ENCODE data around the gene FAM131B. TPM values are rescaled to one million over a fixed set of nuclear protein-coding genes. Genes with fewer than 3 reads are reported as not detected.

FAM131B gene
- total RNA-seq, 2 donors from 2014 or later = 1.9 to 3.6 TPM

DNA sequence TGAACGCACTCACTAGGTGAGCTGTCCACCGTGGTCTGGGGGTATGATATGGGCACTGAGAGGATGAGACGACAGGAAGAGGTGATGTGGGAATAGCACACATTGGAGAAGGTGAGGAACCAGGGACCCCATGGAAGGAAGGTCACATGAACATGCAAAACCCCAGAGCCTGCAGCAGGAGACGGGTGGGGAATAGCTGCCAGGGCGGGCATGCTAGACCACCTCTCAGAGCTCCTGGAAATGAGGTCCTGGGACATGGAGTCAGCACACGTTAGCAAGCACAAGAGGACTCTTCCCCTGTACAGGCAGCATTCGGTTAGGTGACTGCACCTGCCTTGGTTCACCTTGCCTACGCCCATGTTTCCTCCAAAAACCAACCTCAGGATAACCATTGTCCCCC, 8.1 kb downstream of the FAM131B start:
- DNase-seq = no peak
- WGBS, 2 experiments (ENCODE audit: insufficient coverage in 1 of 2, insufficient read length in 1 of 2) = 91% methylated on average over 5 to 8 of the region's 8 CpGs
- no peaks in the 10 kb centered on the region for H3K9me3 ChIP-seq (ENCODE audit: control insufficient read depth, low read length)
- H3K4me3 Mint-ChIP-seq = no peak overlapping the region
- H3K36me3 ChIP-seq (ENCODE audit: control insufficient read depth, insufficient read depth, low read length) = no peaks in the 10 kb centered on the region
- H3K4me1 ChIP-seq (ENCODE audit: control insufficient read depth, insufficient read depth, low read length) = no peaks in the 10 kb centered on the region
- H3K36me3 Mint-ChIP-seq (ENCODE audit: low read depth) = no peaks in the 10 kb centered on the region
- no peaks in the 10 kb centered on the region for H3K9me3 Mint-ChIP-seq
- peaks cover 20% of the 10 kb centered on the region for H3K27me3 Mint-ChIP-seq (ENCODE audit: insufficient read depth)
- no peak overlapping the region for H3K4me3 ChIP-seq (ENCODE audit: low read length)
- TF ChIP-seq, protein P1, sequence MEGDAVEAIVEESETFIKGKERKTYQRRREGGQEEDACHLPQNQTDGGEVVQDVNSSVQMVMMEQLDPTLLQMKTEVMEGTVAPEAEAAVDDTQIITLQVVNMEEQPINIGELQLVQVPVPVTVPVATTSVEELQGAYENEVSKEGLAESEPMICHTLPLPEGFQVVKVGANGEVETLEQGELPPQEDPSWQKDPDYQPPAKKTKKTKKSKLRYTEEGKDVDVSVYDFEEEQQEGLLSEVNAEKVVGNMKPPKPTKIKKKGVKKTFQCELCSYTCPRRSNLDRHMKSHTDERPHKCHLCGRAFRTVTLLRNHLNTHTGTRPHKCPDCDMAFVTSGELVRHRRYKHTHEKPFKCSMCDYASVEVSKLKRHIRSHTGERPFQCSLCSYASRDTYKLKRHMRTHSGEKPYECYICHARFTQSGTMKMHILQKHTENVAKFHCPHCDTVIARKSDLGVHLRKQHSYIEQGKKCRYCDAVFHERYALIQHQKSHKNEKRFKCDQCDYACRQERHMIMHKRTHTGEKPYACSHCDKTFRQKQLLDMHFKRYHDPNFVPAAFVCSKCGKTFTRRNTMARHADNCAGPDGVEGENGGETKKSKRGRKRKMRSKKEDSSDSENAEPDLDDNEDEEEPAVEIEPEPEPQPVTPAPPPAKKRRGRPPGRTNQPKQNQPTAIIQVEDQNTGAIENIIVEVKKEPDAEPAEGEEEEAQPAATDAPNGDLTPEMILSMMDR (conservative IDR thresholded peaks at IDR 0.05) = no peak
- no peak overlapping the region for H3K27ac Mint-ChIP-seq
- H3K27ac ChIP-seq (ENCODE audit: low read depth, low read length) = no peak overlapping the region
- H3K9ac ChIP-seq (ENCODE audit: extremely low read depth, low read length, poor library complexity, severe bottlenecking) = no peak overlapping the region
- H3K27me3 ChIP-seq (ENCODE audit: control insufficient read depth, insufficient read depth, low read length, poor library complexity, severe bottlenecking) = peaks cover 2% of the 10 kb centered on the region
- no peaks in the 10 kb centered on the region for H3K4me1 Mint-ChIP-seq

DNA sequence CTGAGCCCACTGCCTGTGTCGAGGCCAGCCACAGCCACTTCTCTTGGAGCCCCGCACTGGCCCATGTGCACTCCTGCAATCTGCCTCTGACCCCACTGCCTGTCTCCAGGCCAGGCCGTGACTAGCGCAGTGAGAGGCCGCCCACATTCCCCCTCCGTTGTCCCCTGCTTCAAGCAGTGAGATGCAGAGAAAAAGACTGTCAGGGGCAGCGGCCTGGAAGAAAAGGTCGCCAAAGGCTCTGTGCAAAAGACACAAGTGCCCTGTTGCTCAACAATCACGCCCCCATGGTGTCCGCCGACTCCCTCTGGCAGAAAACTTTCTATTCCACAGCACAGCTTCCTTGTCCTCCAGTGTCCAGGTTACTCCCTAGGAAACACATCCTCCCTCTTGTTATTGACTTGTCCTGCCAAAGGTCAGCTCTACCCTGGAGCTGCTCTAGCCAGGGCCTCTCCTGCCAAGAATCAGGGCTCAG, 9.9 kb downstream of the FAM131B start:
- 62 to 86% methylated on average over 10 to 11 of the region's 11 CpGs for WGBS, 2 experiments (ENCODE audit: insufficient coverage in 1 of 2, insufficient read length in 1 of 2)
- Histone ChIP-seq H3K4me3 (ENCODE audit: low read length) (no peak overlapping the region), H3K9ac (ENCODE audit: extremely low read depth, low read length, poor library complexity, severe bottlenecking) (no peak overlapping the region), H3K27me3 (ENCODE audit: control insufficient read depth, insufficient read depth, low read length, poor library complexity, severe bottlenecking) (peaks cover 3% of the 10 kb centered on the region), H3K27ac (ENCODE audit: low read depth, low read length) (no peak overlapping the region), H3K9me3 (ENCODE audit: control insufficient read depth, low read length) (no peaks in the 10 kb centered on the region), H3K36me3 (ENCODE audit: control insufficient read depth, insufficient read depth, low read length) (no peaks in the 10 kb centered on the region), H3K4me1 (ENCODE audit: control insufficient read depth, insufficient read depth, low read length) (no peaks in the 10 kb centered on the region)
- Mint-ChIP-seq H3K27me3 (ENCODE audit: insufficient read depth) (peaks cover 24% of the 10 kb centered on the region), H3K9me3 (no peaks in the 10 kb centered on the region), H3K4me1 (no peaks in the 10 kb centered on the region), H3K36me3 (ENCODE audit: low read depth) (no peaks in the 10 kb centered on the region), H3K4me3 (no peak overlapping the region), H3K27ac (no peak overlapping the region)
- TF ChIP-seq, protein P1 (conservative IDR thresholded peaks at IDR 0.05) = no peak
- no peak for DNase-seq

DNA sequence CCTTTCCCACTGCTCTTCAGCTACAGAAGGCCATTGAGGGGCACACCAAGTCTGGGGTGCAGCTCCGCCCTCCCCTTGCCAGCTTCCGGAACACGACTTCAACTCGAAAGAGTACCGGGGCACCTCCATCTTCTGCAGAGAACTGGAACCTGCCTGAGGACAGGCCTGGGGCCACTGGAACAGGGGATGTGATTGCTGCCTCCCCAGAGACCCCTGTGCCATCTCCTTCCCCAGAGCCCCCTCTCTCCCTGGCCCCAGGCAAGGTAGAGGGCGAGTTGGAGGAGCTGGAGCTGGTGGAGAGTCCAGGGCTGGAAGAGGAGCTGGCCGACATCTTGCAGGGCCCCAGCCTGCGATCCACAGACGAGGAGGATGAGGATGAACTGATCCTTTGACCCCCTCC, 10.9 kb downstream of the FAM131B start:
- H3K27ac Mint-ChIP-seq = no peak overlapping the region
- H3K4me1 Mint-ChIP-seq = no peaks in the 10 kb centered on the region
- TF ChIP-seq, protein P1 (conservative IDR thresholded peaks at IDR 0.05) = no peak
- H3K9me3 Mint-ChIP-seq = no peaks in the 10 kb centered on the region
- H3K4me3 Mint-ChIP-seq = no peak overlapping the region
- 90 to 96% methylated on average over 3 to 9 of the region's 9 CpGs for WGBS, 2 experiments (ENCODE audit: insufficient coverage in 1 of 2, insufficient read length in 1 of 2)
- H3K4me3 ChIP-seq (ENCODE audit: low read length) = no peak overlapping the region
- DNase-seq = no peak
- peaks cover 31% of the 10 kb centered on the region for H3K27me3 Mint-ChIP-seq (ENCODE audit: insufficient read depth)
- no peak overlapping the region for H3K27ac ChIP-seq (ENCODE audit: low read depth, low read length)
- no peaks in the 10 kb centered on the region for H3K4me1 ChIP-seq (ENCODE audit: control insufficient read depth, insufficient read depth, low read length)
- H3K9me3 ChIP-seq (ENCODE audit: control insufficient read depth, low read length) = no peaks in the 10 kb centered on the region
- no peaks in the 10 kb centered on the region for H3K36me3 Mint-ChIP-seq (ENCODE audit: low read depth)
- H3K36me3 ChIP-seq (ENCODE audit: control insufficient read depth, insufficient read depth, low read length) = no peaks in the 10 kb centered on the region
- no peak overlapping the region for H3K9ac ChIP-seq (ENCODE audit: extremely low read depth, low read length, poor library complexity, severe bottlenecking)
- peaks cover 10% of the 10 kb centered on the region for H3K27me3 ChIP-seq (ENCODE audit: control insufficient read depth, insufficient read depth, low read length, poor library complexity, severe bottlenecking)

Measured in endodermal cell (in vitro differentiated cells).